ENCODE data around the gene MRGPRD. TPM values are rescaled to one million over a fixed set of nuclear protein-coding genes. Genes with fewer than 3 reads are reported as not detected.

MRGPRD gene, protein sequence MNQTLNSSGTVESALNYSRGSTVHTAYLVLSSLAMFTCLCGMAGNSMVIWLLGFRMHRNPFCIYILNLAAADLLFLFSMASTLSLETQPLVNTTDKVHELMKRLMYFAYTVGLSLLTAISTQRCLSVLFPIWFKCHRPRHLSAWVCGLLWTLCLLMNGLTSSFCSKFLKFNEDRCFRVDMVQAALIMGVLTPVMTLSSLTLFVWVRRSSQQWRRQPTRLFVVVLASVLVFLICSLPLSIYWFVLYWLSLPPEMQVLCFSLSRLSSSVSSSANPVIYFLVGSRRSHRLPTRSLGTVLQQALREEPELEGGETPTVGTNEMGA
- not detected for polyA plus RNA-seq (ENCODE audit: low read depth in 6 of 6)

DNA sequence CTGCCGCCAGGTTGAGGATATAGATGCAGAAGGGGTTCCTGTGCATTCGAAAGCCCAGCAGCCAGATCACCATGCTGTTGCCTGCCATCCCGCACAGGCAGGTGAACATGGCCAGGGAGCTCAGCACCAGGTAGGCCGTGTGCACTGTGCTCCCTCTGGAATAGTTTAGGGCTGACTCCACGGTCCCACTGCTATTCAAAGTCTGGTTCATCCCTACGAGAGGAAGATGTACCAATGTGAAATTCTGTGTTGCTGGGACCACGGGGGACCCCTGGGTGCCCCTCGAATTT, at the start of gene MRGPRD:
Gene MRGPRD (minus strand): TSS at position 211 of the 290 bp plus-strand sequence. CDS start 0 bp downstream, at position 211.
- Mint-ChIP-seq H3K27ac (peak within 1 kb of the TSS in 3 of 6 donors; percentile 17 to 83 (median 69)), H3K27me3 (peaks cover 9 to 50% (median 34%) of the 10 kb centered on the region in 3 donors), H3K4me3 (peak within 1 kb of the TSS in 2 of 8 donors; percentile 3 to 67), H3K36me3 (peaks cover 0 to 13% of the 10 kb centered on the region in 2 donors), H3K9me3 (peaks cover 6 to 18% (median 12%) of the 10 kb centered on the region in 7 donors), H3K4me1 (no peaks in the 10 kb centered on the region)
- ATAC-seq (ENCODE audit: low read depth in 2 of 2) (no peak), DNase-seq (no peak)

DNA sequence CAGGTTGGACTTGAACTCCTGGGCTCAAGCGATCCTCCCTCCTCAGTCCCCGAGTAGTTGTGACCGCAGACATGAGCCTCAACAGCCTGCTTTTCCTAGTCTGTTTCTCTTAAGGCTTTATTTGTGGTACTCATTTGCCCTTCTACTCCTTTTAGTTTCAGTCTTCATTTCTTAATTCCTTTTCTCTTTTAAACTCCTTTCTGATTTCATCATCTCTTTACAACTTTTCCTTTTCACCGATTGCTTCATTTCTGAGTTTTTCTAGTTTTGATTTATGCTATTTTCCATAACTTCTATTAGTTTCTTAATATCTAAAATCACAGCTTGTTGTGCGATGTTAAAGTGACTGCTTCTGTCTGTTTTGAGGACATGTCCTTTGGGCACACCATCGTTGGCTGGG, 49.5 kb upstream of the MRGPRD start:
- no peak for ATAC-seq (ENCODE audit: low read depth in 2 of 2)
- H3K27me3 Mint-ChIP-seq = peaks cover 4 to 27% (median 13%) of the 10 kb centered on the region in 3 donors

DNA sequence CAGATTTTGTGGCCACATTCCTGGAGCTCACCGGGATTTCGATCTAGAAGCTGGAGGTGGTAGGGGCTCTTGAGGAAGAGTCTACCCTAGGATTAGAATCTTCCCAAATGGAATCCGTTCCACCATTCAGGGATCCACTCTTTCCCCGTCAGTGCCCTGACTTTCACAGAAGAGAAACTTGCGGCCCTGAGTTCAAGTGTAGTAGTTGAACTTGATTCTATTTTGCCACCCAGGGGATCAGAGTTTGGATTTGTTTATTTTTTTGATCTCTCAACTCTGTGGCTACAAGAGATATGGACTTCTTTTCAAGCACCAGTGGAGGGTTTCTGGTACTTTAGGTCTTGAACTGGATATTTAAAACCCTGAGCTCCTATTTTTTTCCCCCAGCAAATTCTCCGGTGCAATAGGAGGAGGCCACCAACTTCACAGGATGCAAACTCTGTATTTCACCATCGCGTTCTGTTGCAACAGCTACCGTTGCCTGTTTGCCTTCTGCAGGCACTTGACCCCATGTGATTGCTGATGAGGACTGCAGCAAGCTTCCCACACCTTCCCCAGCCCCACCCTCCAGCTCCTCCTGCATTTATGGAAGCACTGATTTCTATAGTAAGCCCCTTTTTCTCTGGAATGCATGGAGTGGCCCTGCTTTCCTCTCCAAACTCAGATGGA, 47.1 kb upstream of the MRGPRD start:
- Mint-ChIP-seq H3K4me1 (no peaks in the 10 kb centered on the region), H3K9me3 (peaks cover 0 to 2% (median 0%) of the 10 kb centered on the region in 7 donors), H3K4me3 (no peak overlapping the region), H3K27ac (peak overlapping the region in 1 of 6 donors; percentile 39), H3K36me3 (no peaks in the 10 kb centered on the region), H3K27me3 (peaks cover 0 to 19% (median 4%) of the 10 kb centered on the region in 3 donors)
- no peak for ATAC-seq (ENCODE audit: low read depth in 2 of 2)
- no peak for DNase-seq

More for the DNA sequence above, 49.5 kb upstream of the MRGPRD start:
- no peak overlapping the region for H3K4me3 Mint-ChIP-seq
- peaks cover 0 to 2% (median 0%) of the 10 kb centered on the region in 7 donors for H3K9me3 Mint-ChIP-seq
- no peaks in the 10 kb centered on the region for H3K4me1 Mint-ChIP-seq
- no peaks in the 10 kb centered on the region for H3K36me3 Mint-ChIP-seq
- DNase-seq = no peak
- H3K27ac Mint-ChIP-seq = peak overlapping the region in 2 of 6 donors; percentile 1 to 88

DNA sequence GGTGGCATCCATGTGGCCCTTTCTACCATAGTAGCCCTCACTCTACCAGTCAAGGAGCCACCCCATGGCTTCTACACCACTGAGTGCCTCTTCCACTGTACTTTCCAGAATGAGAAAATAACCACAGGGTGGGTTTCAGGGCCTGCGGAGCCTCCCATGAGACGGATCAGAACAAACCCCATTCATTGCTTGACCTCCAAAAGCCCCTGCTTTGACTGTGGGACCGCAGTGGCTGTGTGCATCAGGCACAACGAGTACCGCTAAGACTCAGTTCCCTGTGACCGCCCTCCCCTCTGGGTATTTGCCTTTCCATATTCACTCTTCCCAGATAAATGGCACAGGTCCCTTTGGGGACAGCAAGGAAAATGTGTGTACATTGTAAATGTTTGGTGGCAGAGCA, 43.7 kb upstream of the MRGPRD start:
- DNase-seq (no peak), ATAC-seq (ENCODE audit: low read depth in 2 of 2) (no peak)
- H3K27ac Mint-ChIP-seq = no peak overlapping the region
- peaks cover 0 to 2% (median 0%) of the 10 kb centered on the region in 7 donors for H3K9me3 Mint-ChIP-seq
- H3K4me3 Mint-ChIP-seq = no peak overlapping the region
- peaks cover 0 to 16% (median 0%) of the 10 kb centered on the region in 3 donors for H3K27me3 Mint-ChIP-seq
- H3K36me3 Mint-ChIP-seq = no peaks in the 10 kb centered on the region
- H3K4me1 Mint-ChIP-seq = no peaks in the 10 kb centered on the region

DNA sequence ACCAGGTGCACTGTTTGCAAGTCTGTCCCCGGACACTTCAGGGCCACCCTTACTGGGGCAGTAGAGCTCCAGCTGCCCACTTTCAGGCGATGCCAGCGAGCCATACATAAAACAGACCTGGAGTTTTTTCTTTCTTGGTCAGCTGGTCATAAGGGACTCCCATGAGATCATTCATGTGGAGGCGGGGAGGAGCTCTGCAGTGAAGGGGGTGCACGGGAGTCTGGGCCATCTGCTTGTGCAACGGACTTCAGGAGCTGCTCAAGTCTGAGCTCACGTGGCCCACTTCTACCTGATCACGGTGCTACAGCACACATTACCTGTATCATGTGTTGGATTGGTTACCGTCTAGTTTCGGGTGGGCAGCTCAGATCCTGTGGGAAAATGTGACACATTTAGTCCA, 41.5 kb upstream of the MRGPRD start:
- Mint-ChIP-seq H3K4me3 (no peak overlapping the region), H3K36me3 (no peaks in the 10 kb centered on the region), H3K27me3 (peaks cover 0 to 31% (median 4%) of the 10 kb centered on the region in 3 donors), H3K9me3 (peaks cover 0 to 2% (median 0%) of the 10 kb centered on the region in 7 donors), H3K27ac (no peak overlapping the region), H3K4me1 (no peaks in the 10 kb centered on the region)
- no peak for DNase-seq
- ATAC-seq (ENCODE audit: low read depth in 2 of 2) = no peak

DNA sequence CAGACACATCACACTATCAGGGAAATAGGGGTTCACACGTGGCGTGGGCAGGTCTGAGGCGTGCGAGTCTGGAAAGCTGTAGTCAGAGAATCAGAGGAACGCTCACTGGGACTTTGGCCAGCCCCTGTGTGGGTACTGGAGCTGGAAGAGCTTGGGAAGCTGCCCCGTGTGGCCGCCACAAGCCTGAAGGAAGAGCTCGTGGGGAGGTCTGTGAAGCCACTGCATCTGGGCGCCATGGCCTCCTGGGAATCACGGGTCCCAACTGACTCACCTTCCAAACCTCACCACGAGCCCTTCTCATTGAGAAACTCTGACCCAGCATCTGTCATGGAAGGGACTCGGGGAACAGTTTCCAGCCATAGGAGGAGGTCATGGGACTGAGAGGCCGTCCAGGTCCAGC, 38.1 kb upstream of the MRGPRD start:
- no peak overlapping the region for H3K4me3 Mint-ChIP-seq
- no peak overlapping the region for H3K27ac Mint-ChIP-seq
- no peaks in the 10 kb centered on the region for H3K4me1 Mint-ChIP-seq
- DNase-seq = no peak
- no peaks in the 10 kb centered on the region for H3K9me3 Mint-ChIP-seq
- no peaks in the 10 kb centered on the region for H3K36me3 Mint-ChIP-seq
- ATAC-seq (ENCODE audit: low read depth in 2 of 2) = no peak
- H3K27me3 Mint-ChIP-seq = peaks cover 8 to 53% (median 22%) of the 10 kb centered on the region in 3 donors

DNA sequence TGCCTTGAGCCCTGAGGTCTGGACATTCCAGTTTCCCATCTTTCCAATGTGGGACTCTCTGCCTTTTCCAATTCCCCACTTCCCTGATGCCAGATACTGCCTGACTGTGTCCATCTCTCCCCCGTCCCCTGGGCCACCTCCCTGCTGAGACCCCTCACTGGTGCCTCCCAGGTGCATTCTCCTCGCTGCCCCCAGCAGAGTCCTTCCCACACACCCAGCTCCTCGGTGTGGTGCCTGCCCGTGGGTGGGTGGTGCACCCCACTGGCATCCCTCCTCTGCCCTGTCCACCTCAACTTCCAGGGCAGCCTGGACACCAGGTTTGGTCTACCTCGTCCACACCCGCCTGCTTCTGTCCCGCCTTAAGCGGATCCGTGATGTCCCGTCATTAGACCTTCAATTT, 37.2 kb upstream of the MRGPRD start:
- Mint-ChIP-seq H3K4me1 (no peaks in the 10 kb centered on the region), H3K4me3 (no peak overlapping the region), H3K9me3 (no peaks in the 10 kb centered on the region), H3K27ac (no peak overlapping the region), H3K36me3 (no peaks in the 10 kb centered on the region), H3K27me3 (peaks cover 8 to 61% (median 22%) of the 10 kb centered on the region in 3 donors)
- no peak for DNase-seq
- no peak for ATAC-seq (ENCODE audit: low read depth in 2 of 2)

DNA sequence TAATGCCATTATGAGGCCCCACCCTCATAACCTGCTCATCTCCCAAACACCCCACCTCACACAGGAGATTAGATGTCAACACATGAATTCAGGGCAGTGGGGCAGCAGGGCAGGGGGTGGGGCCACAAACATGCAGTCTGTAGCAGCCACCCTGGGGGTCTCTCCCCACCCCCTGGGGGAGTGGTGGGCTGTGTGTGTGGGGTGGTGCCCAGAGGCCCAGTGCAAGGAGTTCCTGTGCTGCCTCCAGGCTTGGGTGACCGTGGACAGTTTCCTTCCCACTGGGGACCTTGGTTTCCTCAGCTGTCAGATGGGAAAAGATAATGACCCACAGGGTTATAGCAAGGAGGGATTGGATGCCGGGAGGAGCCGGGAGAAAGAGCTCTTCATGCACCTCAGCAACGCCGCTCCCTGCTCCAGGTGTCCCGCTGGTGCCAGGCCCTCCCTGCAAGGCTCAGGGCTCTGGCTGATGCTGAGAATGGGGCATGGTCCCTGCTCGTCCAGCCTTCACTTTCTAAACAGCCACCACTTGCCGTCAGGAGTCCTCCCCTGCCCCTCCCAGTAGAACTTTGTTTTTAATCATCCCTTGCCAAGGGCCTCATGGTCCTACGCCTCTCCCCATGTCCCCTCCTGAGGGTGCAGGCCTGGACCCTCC, 34.2 kb upstream of the MRGPRD start:
- Mint-ChIP-seq H3K4me3 (no peak overlapping the region), H3K27ac (no peak overlapping the region), H3K4me1 (peaks cover 0 to 4% (median 0%) of the 10 kb centered on the region in 3 donors), H3K9me3 (no peaks in the 10 kb centered on the region), H3K36me3 (no peaks in the 10 kb centered on the region), H3K27me3 (peaks cover 17 to 75% (median 41%) of the 10 kb centered on the region in 3 donors)
- ATAC-seq (ENCODE audit: low read depth in 2 of 2) = no peak
- DNase-seq = no peak

DNA sequence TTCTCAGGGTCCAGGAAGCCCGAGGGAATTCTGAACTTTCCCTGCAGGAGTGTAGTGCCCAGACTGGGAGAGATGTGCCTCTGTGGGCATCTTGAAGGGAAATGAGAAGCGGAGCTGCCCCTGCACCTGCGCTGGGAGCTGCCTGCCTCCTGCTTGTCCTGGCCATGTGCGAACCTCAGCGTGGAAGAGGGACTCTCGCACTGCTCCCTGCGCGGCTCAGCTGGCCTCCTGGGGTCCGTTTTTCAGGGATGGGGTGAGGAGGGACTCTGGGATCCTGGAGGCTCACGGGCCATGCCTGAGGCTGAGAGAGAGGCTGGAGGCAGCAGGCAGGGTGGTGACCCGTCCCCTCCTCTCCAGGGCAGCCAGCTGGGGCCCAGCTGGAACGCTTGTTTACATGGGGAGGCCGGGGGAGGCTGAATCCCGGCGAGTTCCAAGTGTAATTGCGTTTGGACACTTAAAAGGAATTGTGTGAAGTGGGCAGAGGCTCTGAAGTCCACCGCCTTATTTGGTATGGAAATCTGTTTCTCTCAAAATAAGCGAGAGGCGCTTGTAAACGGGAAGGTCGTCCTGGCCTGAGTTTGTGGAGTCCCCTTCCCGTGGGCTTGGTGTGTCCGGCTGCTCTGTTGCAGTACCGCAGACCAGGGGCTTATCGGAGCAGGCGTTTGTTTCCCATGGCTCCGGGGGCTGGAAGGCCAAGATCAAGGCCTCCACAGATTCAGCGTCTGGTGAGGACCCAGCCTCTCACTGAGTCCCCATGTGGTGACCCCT, 33.5 kb upstream of the MRGPRD start:
- peaks cover 17 to 79% (median 47%) of the 10 kb centered on the region in 3 donors for H3K27me3 Mint-ChIP-seq
- H3K4me1 Mint-ChIP-seq = peaks cover 0 to 4% (median 0%) of the 10 kb centered on the region in 3 donors

DNA sequence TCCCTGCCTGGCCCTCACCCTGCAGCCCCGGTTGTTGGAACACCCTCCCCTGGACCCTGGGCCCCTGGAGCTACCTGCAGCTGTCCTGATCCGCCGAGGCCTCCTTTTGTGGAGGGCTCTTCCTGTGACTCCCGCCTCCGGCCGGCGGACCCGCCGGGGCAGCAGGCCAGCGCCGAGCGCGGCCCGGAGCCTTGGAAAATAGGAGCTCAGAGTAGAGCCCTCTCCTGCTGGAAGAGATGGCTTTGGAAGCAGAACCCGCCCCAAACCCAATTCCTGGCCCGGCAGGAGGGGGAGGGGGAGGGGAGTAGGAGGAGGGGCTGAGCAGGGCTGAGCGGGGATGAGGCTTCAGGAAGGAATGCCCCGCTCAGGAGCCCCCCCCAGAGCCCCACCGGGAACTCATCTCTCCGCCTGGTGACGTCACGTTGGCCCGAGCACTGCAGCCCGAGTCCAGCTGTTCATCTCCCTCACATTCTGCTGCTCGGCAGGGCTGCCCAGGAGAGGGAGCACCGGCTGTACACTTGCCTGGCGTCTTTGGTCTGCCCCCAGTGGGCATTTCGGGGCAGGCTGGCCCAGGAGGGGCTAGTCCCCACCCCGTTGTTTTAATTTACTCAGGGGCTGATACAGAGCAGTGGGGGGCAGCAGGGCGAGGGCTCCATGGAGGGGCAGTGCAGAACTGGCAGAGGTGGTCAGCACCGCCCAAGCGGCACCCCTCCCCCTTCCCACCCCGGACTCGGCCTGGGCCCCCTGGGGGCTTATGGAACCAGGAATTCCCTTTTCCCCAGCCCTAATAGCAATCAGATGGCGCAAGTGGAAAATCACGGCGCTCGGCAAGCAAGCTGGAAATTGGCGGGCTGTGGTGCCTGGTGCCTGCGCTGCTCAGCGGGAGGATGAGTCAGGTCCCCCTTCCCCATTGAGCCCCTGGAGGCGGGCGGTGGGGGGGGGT, 32.5 kb upstream of the MRGPRD start, which contains the start of gene MRGPRF:
Gene MRGPRF (minus strand): TSS at position 238 of the 943 bp plus-strand sequence. CDS start 3,345 bp downstream, outside the sequence.
- peak; percentile 34 to 48 for ATAC-seq (ENCODE audit: low read depth in 2 of 2)
- Mint-ChIP-seq H3K9me3 (no peaks in the 10 kb centered on the region), H3K27ac (no peak within 1 kb of the TSS), H3K36me3 (no peaks in the 10 kb centered on the region), H3K27me3 (peaks cover 16 to 79% (median 56%) of the 10 kb centered on the region in 3 donors), H3K4me1 (peaks cover 0 to 4% (median 0%) of the 10 kb centered on the region in 3 donors), H3K4me3 (peak within 1 kb of the TSS in 2 of 8 donors; percentile 9 to 55)
- DNase-seq = no peak

More for the DNA sequence above, 33.5 kb upstream of the MRGPRD start:
- H3K27ac Mint-ChIP-seq = no peak overlapping the region
- ATAC-seq (ENCODE audit: low read depth in 2 of 2) (no peak), DNase-seq (no peak)
- no peak overlapping the region for H3K4me3 Mint-ChIP-seq
- H3K36me3 Mint-ChIP-seq = no peaks in the 10 kb centered on the region
- H3K9me3 Mint-ChIP-seq = no peaks in the 10 kb centered on the region

DNA sequence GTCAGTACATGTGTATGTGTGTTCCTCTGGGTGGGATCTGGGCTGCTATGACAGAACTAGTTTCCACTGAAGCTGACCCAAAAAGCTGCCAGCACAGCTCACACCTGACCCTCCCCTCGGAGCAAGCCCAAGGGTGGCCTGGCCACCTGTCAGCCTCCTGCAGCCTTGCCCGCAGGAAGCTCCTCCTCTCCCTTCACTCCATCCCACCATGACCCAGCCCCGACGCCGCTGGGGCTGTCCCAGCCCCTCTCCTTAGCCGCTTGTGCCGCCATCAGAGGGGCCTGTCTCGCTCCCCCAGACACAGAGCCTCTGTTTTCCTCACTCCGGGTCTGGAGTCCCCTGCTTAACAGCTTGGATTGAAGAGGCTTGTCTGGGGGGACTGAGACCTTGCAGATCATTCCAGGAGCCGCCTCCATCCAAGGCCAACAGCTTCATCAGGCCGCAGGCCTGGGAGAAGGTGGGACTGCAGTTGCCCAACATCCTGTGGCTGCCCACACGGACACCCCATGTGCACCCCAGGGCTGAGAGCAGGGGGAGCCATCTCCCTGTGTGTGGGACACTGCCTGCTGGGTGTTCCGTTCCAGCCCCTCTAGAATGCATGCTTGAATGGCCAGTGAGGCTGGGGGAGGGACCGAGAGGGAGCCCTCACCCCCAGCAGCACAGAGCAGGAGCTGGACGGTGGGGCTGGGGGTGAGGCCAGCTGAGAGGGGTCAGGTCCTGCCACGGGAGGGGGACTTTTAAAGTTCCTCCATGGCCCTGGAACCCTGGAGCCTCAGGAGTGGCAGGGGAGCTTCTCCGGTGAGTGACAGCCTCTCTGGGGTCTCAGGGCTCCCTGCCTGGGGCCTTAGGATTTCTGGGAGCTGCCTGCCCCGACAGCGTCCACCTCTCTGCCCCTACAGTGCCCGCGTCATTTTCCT, 31.6 kb upstream of the MRGPRD start:
- DNase-seq (no peak), ATAC-seq (ENCODE audit: low read depth in 2 of 2) (no peak)
- peak overlapping the region in 2 of 8 donors; percentile 9 to 55 for H3K4me3 Mint-ChIP-seq
- no peaks in the 10 kb centered on the region for H3K9me3 Mint-ChIP-seq
- H3K36me3 Mint-ChIP-seq = no peaks in the 10 kb centered on the region
- H3K27me3 Mint-ChIP-seq = peaks cover 20 to 84% (median 58%) of the 10 kb centered on the region in 3 donors
- peaks cover 0 to 4% (median 0%) of the 10 kb centered on the region in 3 donors for H3K4me1 Mint-ChIP-seq
- no peak overlapping the region for H3K27ac Mint-ChIP-seq
